SH-SY5Y (cell line): ENCODE data around the gene CHD3.

ENCODE experiments used
- GATA2 ChIP-seq: IDR thresholded peaks from 2 replicates; pipeline ENCODE4 v1.6.1; 2011; ENCODE audit warnings: mild to moderate bottlenecking, low read depth, low read length
- GATA3 ChIP-seq: IDR thresholded peaks from 2 replicates; pipeline ENCODE4 v1.6.1; 2011; ENCODE audit warnings: low read depth, mild to moderate bottlenecking, low read length, moderate library complexity

DNA sequence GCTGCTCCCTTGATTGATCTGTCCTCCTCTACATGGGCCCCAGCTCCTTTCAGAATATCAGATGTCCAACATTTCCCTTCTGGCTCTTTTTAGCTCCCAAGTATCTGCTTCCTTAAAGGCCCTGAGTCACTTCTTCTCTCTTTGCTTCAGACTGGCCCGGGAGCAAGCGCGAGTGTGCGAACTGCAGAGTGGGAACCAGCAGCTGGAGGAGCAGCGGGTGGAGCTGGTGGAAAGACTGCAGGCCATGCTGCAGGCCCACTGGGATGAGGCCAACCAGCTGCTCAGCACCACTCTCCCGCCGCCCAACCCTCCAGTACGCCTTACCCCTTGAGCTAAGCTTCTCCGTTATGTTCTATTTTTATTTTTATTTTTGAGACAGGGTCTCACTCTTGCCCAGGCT lies 55.7 kb downstream of the CHD3 start:
- TF ChIP-seq GATA2 = no peak
- no peak for TF ChIP-seq GATA3
